Measurements from ENCODE around the gene FRK. TPM values are rescaled to one million over a fixed set of nuclear protein-coding genes. Genes with fewer than 3 reads are reported as not detected.
"Not testable (repeated sequence)": the region's sequence is repeated elsewhere in the genome, so short reads cannot be mapped to it uniquely, and the experiment has no call there.

The FRK gene
- total RNA-seq, 1 donor from 2014 or later = under 0.01 TPM

DNA sequence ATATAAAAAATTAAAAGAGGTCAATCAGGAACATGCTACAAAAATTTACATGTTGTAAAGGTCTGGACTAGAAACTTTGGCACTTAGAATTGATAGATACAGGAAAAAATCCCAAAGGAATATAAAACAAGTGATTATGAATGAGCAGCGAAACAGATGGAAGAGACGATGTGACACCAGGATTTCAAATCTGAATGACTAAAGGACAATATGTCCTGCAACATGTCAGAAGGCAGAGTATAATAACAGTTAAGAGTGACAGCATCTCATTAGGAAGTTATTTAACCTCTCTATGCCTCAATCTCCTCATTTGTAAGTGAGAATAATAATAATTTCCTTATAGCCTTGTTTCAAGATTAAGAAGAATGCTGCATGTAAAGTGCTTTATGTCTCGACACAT lies 50.3 kb downstream of the FRK start:
- DNase-seq (ENCODE audit: low read depth in 2 of 2) = no peak

DNA sequence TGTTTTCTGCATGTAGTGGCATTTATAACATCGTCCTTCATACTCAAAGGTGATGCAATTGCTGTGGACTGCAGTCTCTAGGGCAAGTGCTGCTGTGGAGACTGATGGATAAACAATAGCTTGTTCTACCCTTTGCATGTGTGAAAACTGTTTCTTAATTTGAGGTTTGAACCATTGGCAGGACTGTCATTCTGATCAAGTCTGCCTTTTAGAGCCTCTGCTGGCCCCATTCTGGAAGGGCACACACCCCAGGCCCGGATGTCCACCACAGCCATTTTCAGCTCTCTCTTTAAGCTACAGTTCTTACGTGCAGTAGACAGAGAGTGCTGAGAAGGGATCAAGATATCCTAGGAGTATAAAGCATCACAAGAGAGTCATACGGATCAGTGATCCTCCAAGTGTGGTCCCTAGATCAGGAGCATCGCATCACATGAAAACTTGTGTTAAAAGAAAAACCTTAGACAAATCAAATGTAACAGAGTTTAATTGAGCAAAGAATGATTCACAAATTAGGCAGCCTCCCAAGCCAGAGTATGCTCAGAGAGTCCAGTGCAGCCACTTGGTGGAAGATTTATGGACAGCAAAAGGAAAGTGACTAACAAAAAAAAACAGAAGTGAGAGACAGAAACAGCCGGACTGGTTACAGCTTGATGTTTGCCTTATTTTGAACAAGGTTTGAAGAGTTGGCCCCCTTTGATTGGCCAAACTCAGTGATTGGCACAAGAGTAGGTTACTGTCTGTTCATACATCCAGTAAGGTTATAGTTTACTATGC lies 52.0 kb downstream of the FRK start:
- DNase-seq (ENCODE audit: low read depth in 2 of 2) = peak; percentile 18 to 49

DNA sequence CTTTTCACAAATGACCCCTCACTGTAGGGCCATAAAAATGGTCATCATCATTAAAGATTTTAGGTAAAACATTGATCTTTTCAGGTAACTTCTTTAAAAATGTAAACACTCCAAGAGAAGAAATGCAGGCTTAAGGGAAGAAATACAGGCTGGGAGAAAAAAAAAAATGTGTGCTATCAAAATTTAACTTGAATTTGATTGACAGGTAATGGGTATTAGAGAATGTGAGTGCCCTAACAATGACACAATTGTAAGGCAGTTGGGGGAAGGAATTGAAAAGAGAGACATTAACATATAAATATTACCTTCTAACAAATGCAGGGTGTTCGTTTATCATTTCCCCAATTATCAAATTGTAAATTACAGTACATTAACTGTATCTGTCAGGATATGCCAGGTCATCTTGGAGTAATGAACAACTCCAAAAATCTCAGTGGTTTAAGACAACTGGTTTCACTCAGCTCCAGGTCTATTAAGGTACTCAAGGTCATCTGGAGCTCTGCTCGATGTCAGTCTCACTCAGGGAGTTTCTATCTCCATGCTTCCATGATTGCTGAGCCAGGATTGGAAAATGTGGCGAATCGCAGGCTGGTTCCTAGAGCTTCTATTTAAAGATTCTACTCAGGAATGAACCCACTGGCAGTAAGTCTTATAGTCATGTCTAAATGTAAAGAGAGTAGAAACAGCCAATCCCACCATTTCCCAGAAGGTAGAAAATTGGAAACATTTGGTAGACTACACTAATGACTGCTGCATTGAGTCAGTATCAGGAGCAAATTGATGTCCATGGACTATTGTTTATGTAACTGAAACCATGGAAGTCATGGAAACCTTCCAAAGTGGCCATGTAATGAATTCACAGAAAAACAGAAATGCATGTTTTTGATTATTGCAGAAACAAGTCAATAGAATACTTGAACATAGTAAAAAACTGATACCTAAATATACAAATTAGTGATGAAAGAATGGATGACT lies 55.6 kb downstream of the FRK start:
- DNase-seq (ENCODE audit: low read depth in 2 of 2) = no peak

DNA sequence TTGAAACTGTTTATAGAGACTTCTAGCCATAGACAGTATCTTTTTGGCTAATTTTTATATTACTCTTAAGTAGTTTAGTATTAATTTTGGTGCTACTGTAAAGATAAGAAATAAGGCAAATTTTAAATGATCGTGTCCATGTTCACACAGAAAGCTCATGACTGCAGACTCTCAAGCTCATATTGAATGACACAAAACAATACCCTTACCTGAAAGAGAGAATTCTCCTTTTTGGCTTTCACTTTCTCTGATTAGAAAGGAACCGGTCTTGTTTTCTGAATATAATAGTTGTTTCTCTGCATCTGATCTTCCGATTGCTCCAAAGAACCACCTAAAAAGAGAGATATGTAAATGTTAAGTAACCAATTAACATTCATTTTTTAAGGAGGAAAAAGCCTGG lies 57.0 kb downstream of the FRK start:
- no peak for DNase-seq (ENCODE audit: low read depth in 2 of 2)

DNA sequence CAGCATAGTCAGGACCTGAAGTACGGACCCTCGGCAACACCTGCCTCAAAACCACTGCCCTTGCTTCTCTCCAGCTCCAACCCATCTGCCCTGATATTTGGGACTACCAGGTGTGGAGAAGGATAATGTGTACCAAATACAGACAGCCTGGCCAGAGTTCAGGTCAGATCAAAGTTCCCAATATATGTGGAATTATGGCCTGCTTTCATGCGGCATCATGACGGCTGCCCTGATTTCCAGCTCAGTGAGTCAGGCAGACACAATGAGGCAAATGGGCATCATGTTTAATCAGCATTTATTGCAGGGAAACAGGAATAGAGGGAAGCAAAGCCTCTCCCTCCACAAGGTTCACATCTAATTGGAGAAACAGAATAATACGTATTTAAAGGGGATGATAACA lies 57.9 kb downstream of the FRK start:
- DNase-seq (ENCODE audit: low read depth in 2 of 2) = no peak

DNA sequence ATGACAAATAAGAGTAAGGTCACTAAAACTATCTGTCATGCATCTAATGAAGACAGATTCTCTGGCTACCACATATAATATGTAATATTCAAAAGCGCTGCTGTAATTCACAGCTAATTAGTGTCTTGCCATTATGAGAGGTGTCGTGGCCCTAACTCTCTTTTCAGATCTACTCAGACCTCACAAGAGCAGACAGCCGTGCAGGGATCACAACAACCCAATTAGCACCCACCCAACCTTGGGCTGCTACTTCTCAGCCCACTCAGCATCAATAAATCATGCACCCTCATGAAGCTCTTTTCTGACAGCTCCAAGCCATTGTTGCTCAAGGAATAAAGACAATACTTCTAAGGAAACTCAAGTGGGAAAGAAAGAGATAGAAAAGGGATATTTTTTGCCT lies 61.5 kb downstream of the FRK start:
- DNase-seq (ENCODE audit: low read depth in 2 of 2) = no peak

DNA sequence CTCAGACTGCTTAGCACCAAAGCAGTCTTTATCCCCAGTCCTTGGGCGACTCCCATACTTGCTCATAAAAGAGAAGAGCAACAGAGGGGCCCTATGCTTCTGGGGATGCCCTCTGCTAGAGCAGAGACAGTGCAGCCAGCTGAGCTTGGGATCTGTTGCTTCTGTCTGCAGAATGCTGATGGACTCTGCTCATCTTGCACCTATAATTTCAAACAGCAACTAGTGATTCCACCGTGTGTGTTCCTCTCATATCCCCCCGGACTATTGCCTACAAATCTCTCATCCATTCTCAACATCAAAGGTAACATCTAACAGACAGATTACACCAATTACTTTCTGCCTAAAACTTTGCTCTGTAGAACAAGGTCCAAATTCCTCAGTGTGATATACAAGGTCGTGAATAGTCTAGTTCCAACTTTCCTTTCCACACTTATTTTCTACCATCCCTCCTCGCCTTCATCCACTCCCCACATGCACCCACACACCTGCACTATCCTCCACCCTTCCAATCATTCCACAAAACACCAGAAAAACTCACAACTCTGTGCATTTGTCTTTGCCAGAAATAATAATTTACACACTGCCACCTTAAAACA lies 62.6 kb downstream of the FRK start:
- no peak for DNase-seq (ENCODE audit: low read depth in 2 of 2)

DNA sequence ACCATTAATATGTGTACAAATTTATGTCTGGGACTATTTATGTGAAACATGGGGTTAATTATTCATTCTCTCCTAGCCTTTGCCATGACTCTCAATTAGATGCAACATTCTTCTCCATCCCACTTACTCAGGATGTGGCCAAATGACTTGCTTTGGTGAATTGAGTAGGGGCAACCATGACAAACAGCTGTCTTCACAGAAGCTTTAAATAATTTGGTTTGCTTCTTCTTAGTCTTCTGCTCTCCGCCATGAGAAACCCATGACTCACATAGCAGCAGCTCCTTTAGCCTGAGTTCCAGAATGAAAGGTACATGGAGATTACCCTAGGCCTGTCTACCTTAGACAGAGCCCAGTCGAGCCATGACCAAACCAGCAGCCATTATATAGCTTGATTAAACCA lies 74.7 kb downstream of the FRK start:
- DNase-seq (ENCODE audit: low read depth in 2 of 2) = no peak

DNA sequence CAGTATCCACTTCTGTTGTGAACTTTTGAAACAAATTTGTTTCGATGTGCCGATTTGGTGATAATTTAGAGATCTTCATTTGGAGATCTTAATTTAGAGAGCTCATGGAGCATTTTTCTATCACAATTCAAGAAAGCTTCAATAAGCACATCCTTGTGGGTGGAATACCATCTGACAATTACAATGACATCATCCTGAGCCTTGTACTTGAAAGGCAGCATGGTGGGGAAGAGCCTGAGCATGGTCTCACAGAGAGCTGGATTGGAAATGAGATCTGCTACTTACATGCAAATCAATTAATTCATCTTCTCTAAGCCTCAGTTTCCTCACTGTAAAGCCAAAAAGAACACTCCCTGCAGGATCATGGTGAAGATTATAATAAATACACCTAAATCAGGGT lies 75.9 kb downstream of the FRK start:
- DNase-seq (ENCODE audit: low read depth in 2 of 2) = no peak

DNA sequence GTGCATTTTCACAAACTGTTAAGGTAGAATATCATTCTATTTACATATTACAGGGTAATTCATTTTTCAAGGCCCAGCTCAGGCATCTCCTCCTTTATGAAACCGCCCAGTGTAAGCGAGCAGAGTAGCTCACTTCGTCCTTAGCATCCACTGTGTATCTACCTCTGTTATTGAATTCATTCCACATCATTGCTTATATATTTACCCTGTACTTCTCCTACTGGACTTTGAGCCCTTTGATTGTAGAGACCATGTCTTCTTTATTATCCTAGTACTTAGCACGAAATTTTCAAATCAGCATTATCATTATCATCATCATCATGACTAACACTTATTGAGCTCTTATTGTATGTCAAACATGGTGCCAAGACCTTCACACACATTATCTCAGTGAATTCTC lies 76.7 kb downstream of the FRK start:
- DNase-seq (ENCODE audit: low read depth in 2 of 2) = no peak

DNA sequence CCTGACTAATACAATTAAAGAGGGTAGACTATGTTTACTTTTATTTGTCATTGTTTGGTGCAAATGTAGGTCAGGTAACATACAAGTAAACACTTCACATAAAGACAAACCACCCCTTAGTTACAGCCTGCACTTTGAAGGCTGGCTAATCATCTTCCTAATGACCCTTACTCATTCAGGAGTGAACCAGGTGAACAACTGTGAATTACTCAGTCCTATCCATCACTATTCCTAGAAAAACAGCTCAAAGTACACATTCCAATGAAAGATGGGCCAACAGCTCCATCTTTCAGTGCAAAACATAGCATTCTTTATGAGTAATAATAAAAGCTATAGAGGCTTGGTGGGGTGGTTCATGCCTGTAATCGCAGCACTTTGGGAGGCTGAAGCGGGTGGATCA lies 78.2 kb downstream of the FRK start:
- DNase-seq (ENCODE audit: low read depth in 2 of 2) = no peak

DNA sequence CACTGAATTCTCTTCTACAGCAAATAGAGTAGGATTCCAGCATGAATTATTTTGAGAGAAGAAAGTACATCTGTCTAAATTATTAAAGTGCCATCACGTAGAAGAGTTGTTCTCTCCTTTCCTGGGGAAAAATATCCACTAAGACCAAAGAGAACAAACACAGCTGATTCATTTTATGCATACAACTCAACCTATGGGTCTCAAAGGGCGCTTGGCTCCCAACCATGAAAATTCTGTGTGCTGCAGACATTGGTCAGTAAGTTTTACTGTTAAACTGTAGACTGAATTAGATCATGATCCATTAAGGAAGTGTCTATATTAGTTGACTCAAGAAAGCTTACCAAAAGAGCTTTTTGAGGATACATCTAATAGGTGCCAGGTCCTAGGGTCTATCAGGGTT lies 83.5 kb downstream of the FRK start:
- DNase-seq (ENCODE audit: low read depth in 2 of 2) = no peak

DNA sequence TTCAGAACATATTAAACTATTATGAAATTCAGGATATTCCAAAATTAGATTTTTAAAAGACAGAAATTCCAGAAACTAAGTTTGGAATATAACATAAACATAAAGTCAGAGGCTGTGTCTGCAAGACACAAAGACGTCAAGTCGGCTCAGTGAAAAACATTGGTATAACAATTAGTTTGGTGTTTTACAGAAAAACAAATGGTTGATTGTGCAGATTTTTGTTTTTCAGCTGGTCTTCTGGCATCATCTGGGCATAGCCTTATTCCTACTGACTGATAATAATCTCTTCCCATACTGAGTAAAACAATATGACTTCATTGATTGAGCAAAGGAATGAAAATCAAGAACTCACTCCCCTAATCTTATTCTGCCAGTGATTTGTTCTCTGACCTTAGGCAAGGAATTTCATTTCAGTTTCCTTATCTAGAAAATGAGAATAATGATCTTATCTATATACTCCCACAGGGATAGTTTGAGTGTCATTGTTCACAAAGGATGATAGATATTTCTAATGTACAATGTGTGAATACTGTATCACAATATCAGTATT lies 84.3 kb downstream of the FRK start:
- DNase-seq (ENCODE audit: low read depth in 2 of 2) = no peak

DNA sequence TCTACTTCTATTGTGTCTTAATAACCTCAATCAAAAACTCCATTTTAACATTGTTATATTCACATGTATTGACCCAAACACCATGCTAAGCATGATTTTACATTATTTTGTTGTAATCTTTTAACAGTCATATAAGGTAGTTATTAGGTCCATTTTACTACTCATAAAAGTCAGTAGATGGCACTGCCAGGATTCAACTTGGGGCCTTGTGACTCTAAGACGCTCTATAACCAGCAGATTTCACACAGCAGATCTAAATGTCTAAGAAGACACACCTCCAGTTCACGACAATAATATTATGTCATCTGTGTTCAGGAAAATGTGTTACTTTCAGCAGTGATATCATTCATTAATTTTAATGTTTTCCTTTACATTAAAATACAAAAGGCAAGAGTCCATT lies 88.0 kb downstream of the FRK start:
- DNase-seq (ENCODE audit: low read depth in 2 of 2) = no peak

DNA sequence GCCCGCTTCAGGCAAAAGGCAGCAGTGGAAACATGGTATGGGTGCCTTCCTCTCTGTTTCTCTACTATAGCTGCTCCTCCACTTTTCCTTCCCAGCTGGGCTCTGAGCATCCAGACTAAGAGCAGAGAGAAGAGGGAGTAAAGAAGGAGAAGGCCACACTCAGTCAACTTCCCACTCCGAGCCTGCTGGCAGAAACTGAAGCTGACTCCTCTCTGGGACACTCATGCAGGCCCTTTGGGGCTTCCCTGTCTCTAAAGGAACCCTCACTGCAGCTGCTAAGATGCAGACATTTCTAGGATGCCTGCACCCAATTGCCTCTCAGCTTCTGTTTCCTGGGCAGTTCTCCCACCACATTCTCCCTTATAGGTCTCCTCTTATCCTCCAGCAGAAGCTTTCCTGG lies 88.9 kb downstream of the FRK start:
- no peak for DNase-seq (ENCODE audit: low read depth in 2 of 2)

DNA sequence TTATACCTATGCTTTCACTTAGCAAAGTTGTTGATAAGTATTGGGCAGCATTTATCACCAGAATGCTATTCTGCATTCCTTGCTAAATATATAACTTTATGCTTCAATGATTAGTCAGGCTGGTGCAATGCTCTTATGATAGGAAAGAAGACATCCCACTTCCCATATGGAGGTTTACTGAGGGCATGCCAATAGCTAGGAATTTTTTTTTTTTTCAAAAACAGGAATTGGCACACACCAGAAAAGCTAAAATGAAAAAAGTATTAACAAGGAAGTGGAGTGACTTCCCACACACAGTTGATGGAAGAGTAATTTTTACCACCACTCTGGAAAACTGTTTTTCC lies 90.8 kb downstream of the FRK start:
- DNase-seq (ENCODE audit: low read depth in 2 of 2) = no peak

DNA sequence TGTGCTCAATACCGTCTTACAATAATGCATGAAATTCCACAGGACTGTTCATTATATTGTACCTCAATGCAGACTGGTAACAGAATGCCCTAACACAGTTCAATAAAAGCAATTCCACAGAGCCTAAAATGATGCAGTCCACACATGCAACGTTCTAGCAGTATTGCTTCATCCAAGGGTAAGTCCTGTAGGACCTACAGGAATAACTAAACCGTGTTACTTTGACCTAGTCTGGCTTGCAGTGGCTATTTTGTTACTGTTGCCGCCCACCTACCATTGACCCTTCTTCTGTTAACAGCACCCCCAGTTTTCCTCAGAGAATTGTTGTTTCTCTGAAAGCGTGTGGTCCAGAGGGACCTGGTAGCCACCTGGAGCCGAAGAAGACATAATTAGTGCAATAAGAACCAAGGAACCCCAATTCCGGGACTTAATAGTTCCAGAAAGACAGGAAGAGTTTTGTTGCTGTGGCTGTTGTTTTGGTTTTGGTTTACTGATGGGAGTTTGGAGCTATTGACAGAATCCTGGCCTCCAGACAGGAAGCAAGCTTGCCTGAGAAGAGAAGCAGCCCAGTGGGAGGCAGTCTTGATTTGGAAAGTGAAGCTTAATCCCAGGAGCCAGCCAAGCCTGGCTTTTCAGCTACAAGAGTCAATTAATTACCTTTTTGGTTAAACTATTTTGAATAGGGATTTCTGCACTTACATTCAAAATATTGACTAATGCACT lies 91.3 kb downstream of the FRK start:
- DNase-seq (ENCODE audit: low read depth in 2 of 2) = no peak

DNA sequence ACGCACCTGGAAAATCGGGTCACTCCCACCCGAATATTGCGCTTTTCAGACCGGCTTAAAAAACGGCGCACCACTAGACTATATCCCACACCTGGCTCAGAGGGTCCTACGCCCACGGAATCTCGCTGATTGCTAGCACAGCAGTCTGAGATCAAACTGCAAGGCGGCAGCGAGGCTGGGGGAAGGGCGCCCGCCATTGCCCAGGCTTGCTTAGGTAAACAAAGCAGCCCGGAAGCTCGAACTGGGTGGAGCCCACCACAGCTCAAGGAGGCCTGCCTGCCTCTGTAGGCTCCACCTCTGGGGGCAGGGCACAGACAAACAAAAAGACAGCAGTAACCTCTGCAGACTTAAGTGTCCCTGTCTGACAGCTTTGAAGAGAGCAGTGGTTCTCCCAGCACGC lies 100.4 kb downstream of the FRK start:
- DNase-seq (ENCODE audit: low read depth in 2 of 2) = not testable (repeated sequence)

DNA sequence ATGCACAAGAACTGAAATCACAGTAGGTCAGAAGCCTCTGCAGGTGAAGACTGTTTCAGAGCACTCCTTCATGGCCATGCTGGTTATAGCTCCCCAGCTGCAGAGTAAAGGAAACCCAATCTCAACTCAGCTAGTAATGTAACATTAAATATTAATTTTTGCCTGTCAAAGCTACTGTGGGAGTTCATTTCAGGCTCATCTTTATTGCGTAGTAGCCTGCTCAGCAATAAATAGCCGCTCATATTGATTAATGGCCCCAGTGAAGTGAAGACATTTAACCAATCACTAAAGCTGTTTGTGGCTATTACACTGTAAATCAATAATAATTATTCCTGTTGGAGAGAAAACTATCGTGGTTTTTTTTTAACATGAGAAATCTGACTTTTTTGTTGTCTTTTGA lies 101.7 kb downstream of the FRK start:
- DNase-seq (ENCODE audit: low read depth in 2 of 2) = no peak

DNA sequence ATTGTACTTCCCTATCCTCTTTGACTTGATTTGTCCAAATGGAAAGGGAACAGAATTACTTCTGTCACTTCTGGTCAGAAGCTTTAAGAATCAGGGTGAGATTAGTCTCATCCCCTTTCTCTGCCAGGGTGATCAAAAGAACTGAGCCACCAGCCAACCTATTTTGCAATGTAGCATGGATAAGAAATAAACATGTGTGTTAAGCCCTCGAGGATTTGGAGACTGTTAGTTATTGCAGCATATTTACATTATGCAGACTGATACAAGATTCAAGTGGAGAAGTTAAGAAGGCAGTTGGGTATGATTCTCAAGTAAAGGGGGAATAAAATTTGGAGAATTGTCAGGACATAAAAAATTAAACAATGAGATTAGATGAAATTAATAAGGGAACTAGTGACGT lies 106.0 kb downstream of the FRK start:
- DNase-seq (ENCODE audit: low read depth in 2 of 2) = no peak

DNA sequence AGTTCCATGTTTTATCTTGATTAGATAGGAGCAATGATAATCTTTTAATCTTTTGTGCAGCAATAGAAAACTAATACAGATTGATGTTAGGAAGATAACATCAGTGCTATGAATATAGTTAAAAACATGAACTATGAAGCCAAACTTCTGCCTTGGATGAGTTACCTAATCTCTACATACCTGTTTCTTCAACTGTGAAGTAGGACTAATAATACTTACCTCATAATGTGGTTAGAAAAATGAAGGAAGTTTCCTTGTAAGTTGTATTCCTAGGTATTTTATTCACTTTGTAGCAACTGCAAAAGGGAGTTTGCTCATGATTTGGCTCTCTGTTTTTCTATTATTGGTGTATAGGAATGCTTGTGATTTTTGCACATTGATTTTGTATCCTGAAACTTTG lies 111.9 kb downstream of the FRK start:
- DNase-seq (ENCODE audit: low read depth in 2 of 2) = no peak
